ENCODE measurements around the gene TSPO2. TPM values are rescaled to one million over a fixed set of nuclear protein-coding genes. Genes with fewer than 3 reads are reported as not detected.
A peak's percentile ranks its signal among the peaks of the same experiment; 100 is the strongest.

TSPO2 gene
- total and polyA plus RNA-seq, 2 of the 13 experiments (the other 11 are each of a cell fraction or from before 2014, with no cell fraction given): 0.55 TPM; not detected in 1

DNA sequence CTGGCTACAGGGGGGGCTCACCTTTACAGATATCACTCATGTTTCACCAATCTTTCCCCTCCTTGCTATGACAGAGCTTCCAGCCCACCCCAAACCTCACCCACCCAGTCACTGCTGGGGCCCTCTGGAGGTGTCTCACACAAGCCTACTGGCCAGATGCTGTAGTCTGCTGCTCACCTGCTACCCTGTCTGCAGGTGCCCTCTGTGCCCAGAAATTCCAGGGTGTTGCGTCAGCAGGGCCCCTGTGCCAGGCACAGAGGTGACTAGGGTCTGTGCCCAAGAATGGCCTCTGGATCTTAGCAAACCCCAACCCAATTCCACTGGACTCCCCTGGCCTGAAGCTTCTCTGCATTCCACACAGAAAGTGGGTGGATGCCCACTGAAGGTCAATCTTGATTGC, 24.6 kb upstream of the TSPO2 start:
- no peaks in the 10 kb centered on the region for H3K27me3 ChIP-seq (ENCODE audit: control insufficient read depth in 1 of 2, insufficient read depth in 2 of 2, low read length in 2 of 2)
- CTCF ChIA-PET (ENCODE audit: low intra/inter-chr PET ratio, low total read pairs): no interaction called here
- ATAC-seq (no peak), DNase-seq (ENCODE audit: low spot score) (no peak), FAIRE-seq (no peak)
- H2AFZ ChIP-seq (ENCODE audit: low read length): no peak overlapping the region
- POLR2A ChIA-PET: no interaction called here
- H4K20me1 ChIP-seq (ENCODE audit: insufficient read depth, low read length): no peaks in the 10 kb centered on the region
- no peak overlapping the region for H3K27ac ChIP-seq (ENCODE audit: extremely low read length, insufficient read depth, low read length)
- TF ChIP-seq HOXA7 (CRISPR knock-in tag; IDR thresholded peaks at IDR 0.05) (no peak), SALL2 (CRISPR knock-in tag; IDR thresholded peaks at IDR 0.05) (no peak), BRCA1 (CRISPR knock-in tag; IDR thresholded peaks at IDR 0.05) (no peak), RFXAP (CRISPR knock-in tag; IDR thresholded peaks at IDR 0.05; ENCODE audit: borderline replicate concordance) (no peak), ZFYVE20 (CRISPR knock-in tag; IDR thresholded peaks at IDR 0.05; ENCODE audit: borderline replicate concordance, low read depth) (no peak)
- no peaks in the 10 kb centered on the region for H3K9me3 ChIP-seq (ENCODE audit: low read length)
- no peak overlapping the region for H3K9ac ChIP-seq (ENCODE audit: insufficient read depth, low read depth, low read length)
- H3K36me3 ChIP-seq (replicated peaks in 1 of 2; ENCODE audit: control insufficient read depth in 1 of 2, insufficient read depth in 2 of 2, low read length in 2 of 2): no peaks in the 10 kb centered on the region
- no peak overlapping the region for H3K4me2 ChIP-seq (ENCODE audit: low read depth, low read length)
- intact Hi-C loops (cut with micrococcal nuclease; ENCODE audit: unreplicated experiment) (no loop called here), in situ Hi-C loops (cut with HindIII; ENCODE audit: extremely low pct_ligation_motif_present, low pct_unique_long_range_greater_than_20kb) (no loop called here)
- no peaks in the 10 kb centered on the region for H3K79me2 ChIP-seq (ENCODE audit: insufficient read depth, low read length)
- H3K4me3 ChIP-seq (replicated peaks in 1 of 3; ENCODE audit: insufficient read depth in 1 of 3, low read depth in 2 of 3, low read length in 3 of 3): no peak overlapping the region
- H3K4me1 ChIP-seq (ENCODE audit: insufficient read depth, low read length): peaks cover 22% of the 10 kb centered on the region
- WGBS (ENCODE audit: low lambda C conversion rate): 100% methylated on average over 1 of the region's 1 CpG
- BruUV-seq (replicated peaks): no TSS peak

DNA sequence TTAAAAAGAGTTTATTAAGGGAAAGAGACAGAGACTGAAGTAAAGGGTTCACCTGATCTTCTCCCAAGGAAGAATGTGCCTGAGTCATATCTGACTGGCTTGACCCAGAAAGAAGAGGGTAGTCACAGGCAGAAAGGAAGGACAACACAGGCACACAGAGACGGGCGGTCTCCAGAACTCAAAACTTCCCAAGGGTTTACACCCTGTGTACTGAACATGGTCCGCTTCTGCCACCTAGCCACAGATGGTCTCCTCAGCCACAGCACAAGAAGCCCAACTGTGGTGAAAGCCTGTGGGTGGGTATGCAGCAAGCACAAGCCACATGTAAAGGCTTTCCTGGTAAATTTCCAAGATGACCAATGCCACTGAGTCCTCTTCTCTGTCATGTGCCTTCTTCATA, 20.4 kb upstream of the TSPO2 start:
- no peak for FAIRE-seq
- no peaks in the 10 kb centered on the region for H3K27me3 ChIP-seq (ENCODE audit: control insufficient read depth in 1 of 2, insufficient read depth in 2 of 2, low read length in 2 of 2)
- no peaks in the 10 kb centered on the region for H3K9me3 ChIP-seq (ENCODE audit: low read length)
- no peak overlapping the region for H3K27ac ChIP-seq (ENCODE audit: extremely low read length, insufficient read depth, low read length)
- no peak overlapping the region for H3K4me2 ChIP-seq (ENCODE audit: low read depth, low read length)
- CTCF ChIA-PET (ENCODE audit: low intra/inter-chr PET ratio, low total read pairs): interaction anchor here (1.1 to 1.5 kb wide), 3 partner anchors 16 to 127 kb away, joined by 3 to 5 read pairs (median 4); no protein-coding TSS in a partner anchor
- no peaks in the 10 kb centered on the region for H4K20me1 ChIP-seq (ENCODE audit: insufficient read depth, low read length)
- no peaks in the 10 kb centered on the region for H3K79me2 ChIP-seq (ENCODE audit: insufficient read depth, low read length)
- DNase-seq (ENCODE audit: low spot score): peak; percentile 71
- H3K9ac ChIP-seq (ENCODE audit: insufficient read depth, low read depth, low read length): no peak overlapping the region
- intact Hi-C loops (cut with micrococcal nuclease; ENCODE audit: unreplicated experiment) (no loop called here), in situ Hi-C loops (cut with HindIII; ENCODE audit: extremely low pct_ligation_motif_present, low pct_unique_long_range_greater_than_20kb) (loop anchor here (5.0 kb wide), 1 partner anchor 125 kb away; no protein-coding TSS in a partner anchor)
- no peaks in the 10 kb centered on the region for H3K36me3 ChIP-seq (replicated peaks in 1 of 2; ENCODE audit: control insufficient read depth in 1 of 2, insufficient read depth in 2 of 2, low read length in 2 of 2)
- no peak overlapping the region for H3K4me3 ChIP-seq (replicated peaks in 1 of 3; ENCODE audit: insufficient read depth in 1 of 3, low read depth in 2 of 3, low read length in 3 of 3)
- POLR2A ChIA-PET: no interaction called here
- BruUV-seq (replicated peaks): no TSS peak
- ATAC-seq: peak; percentile 93
- H2AFZ ChIP-seq (ENCODE audit: low read length): no peak overlapping the region
- 0 out of 2 replicates have a peak, but pooled peaks cover 7% of the 10 kb centered on the region for H3K4me1 ChIP-seq (ENCODE audit: insufficient read depth, low read length)
- WGBS (ENCODE audit: low lambda C conversion rate): 50% methylated on average over 3 of the region's 3 CpGs
- TF ChIP-seq ZFP62 (CRISPR knock-in tag; IDR thresholded peaks at IDR 0.05): no peak
- no peak for TF ChIP-seq ZNF501 (CRISPR knock-in tag; IDR thresholded peaks at IDR 0.05)
- TF ChIP-seq ZC3H13 (CRISPR knock-in tag; IDR thresholded peaks at IDR 0.05): no peak
- TF ChIP-seq ZNF550 (CRISPR knock-in tag; IDR thresholded peaks at IDR 0.05; ENCODE audit: borderline replicate concordance): no peak
- TF ChIP-seq XRCC5 (optimal IDR thresholded peaks at IDR 0.05; ENCODE audit: low read length): peak; percentile 59
- TF ChIP-seq ZSCAN21 (CRISPR knock-in tag; IDR thresholded peaks at IDR 0.05; ENCODE audit: borderline replicate concordance): no peak
- peak; percentile 91 for TF ChIP-seq STAG1 (CRISPR knock-in tag; IDR thresholded peaks at IDR 0.05)
- no peak for TF ChIP-seq FOXJ3 (CRISPR knock-in tag; IDR thresholded peaks at IDR 0.05; ENCODE audit: borderline replicate concordance)
- TF ChIP-seq SMARCC2 (IDR thresholded peaks at IDR 0.05): no peak
- TF ChIP-seq RXRB (CRISPR knock-in tag; IDR thresholded peaks at IDR 0.05; ENCODE audit: borderline replicate concordance): peak; percentile 19; the same call in 1 of the 2 replicates
- TF ChIP-seq NFYB (CRISPR knock-in tag; IDR thresholded peaks at IDR 0.05): no peak
- no peak for TF ChIP-seq ZNF138 (CRISPR knock-in tag; IDR thresholded peaks at IDR 0.05; ENCODE audit: low read depth)
- TF ChIP-seq GFI1 (CRISPR knock-in tag; IDR thresholded peaks at IDR 0.05; ENCODE audit: borderline replicate concordance): no peak
- no peak for TF ChIP-seq YEATS4 (CRISPR knock-in tag; IDR thresholded peaks at IDR 0.05; ENCODE audit: borderline replicate concordance)
- TF ChIP-seq SCMH1 (CRISPR knock-in tag; IDR thresholded peaks at IDR 0.05; ENCODE audit: borderline replicate concordance): no peak
- TF ChIP-seq ZFY (CRISPR knock-in tag; IDR thresholded peaks at IDR 0.05): no peak
- TF ChIP-seq ZBTB7B (CRISPR knock-in tag; IDR thresholded peaks at IDR 0.05): no peak
- TF ChIP-seq SP5 (CRISPR knock-in tag; IDR thresholded peaks at IDR 0.05; ENCODE audit: borderline replicate concordance, low read depth): no peak
- no peak for TF ChIP-seq DNMT1 (CRISPR knock-in tag; IDR thresholded peaks at IDR 0.05)

Data from HepG2 (cell line).